LHCN-M2 (cell line): ENCODE measurements around the gene LRRC45. TPM values are rescaled to one million over a fixed set of nuclear protein-coding genes. Genes with fewer than 3 reads are reported as not detected.

Source experiments
- DNase-seq: peaks from one replicate; pipeline ENCODE4 v3.0.0-alpha.2; 2012; ENCODE audit warnings: low read depth
- total RNA-seq: library from RNA; depleted of rRNA; stranded (reverse); fragments of >200 nt; gene quantifications from 2 replicates; pipeline ENCODE4 v1.2.3, GENCODE V29; 2014

Gene LRRC45
- total RNA-seq, 1 experiment from 2014 or later = 26.1 TPM

- no peak for DNase-seq
These were observed 29.1 kb upstream of the LRRC45 start for GRCh38 chr17:81993729-81994592.

DNA sequence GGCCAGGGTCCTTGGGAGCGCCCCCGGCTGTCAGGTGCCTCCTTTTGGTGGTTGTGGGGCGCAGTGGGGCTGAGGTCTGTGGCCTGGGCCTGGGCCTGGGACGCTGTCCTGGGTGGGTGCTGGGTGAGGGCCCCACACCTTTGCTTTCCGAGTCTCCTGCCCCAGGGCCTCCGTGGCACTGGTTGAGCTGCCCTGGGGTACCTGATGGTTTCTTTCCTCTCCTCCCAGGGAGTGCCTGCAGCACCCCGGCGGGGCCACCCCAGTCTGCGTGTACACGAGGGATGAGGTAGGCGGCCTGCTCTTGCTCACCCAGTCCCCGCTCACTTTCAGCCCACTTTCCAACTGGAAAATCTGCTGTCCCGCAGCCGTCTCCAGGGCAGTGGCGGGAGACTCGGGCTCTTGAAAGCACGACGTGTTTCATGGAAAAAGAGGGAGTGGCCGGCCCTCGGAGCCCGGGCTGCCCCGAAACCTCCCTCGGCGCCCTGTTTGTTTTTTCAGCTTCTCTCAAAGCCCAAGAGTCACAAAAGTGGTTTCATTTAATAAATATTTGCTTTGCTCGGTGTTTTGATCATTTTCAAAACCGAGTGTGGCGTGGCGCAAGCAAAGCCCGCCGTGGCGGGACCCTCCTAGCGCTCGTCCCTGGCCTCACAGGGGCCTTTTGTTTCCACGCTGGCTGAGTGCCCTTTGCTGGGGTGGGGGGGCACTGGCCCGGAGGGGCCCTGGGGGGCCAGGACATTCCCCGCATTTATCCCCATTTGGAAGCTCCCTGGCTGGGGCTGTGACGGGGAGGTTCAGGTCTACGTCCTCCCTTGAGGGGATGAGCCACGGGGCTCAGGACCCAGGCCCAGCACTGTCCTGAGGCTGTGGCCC lies 28.3 kb upstream of the LRRC45 start:
- no peak for DNase-seq

GRCh38 chr17:81995463-81996231 lies 27.5 kb upstream of the LRRC45 start:
- no peak for DNase-seq

DNA sequence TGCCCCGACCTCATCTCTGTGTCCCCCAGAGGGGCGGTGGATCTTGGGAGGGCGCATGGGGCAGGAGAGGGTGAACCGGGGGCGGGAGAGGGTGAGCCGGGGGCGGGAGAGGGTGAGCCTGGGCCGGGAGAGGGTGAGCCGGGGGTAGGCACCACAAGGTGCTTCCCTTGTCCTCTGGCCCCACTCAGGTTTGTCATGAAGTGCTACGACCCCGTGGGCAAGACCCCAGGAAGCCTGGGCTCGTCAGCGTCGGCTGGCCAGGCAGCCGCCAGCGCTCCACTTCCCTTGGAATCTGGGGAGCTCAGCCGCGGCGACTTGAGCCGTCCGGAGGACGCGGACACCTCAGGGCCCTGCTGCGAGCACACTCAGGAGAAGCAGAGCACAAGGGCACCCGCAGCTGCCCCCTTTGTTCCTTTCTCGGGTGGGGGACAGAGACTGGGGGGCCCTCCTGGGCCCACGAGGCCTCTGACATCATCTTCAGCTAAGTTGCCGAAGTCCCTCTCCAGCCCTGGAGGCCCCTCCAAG lies 26.8 kb upstream of the LRRC45 start:
- DNase-seq = no peak

DNA sequence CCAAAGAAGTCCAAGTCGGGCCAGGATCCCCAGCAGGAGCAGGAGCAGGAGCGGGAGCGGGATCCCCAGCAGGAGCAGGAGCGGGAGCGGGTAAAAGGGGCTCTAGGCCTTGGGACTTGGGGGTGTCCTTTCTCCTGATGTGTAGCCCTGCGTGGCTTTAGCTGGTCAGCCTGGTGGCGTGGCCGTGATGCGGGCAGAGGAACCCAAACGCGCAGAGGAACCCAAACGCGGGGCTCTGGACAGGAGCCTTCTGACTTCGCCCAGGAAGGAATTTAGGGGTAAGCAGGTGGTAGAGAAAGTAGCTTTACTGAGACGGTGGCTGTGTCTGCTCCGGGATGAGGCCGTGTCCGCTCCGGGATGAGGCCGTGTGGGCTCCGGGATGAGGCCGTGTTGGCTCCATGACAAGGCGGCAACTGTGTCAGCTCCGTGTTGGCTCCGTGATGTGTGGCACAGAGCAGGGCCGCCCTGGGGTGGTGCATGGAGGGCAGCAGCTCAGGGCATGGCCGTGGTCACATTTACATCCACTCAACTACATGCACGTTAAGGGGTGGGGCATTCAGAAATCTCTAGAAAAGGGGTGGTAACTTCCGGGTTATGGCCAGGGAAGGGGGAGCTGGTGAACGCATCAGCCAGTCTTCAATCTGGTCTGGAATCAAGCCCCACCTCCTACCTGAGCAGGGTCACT lies 26.2 kb upstream of the LRRC45 start:
- no peak for DNase-seq

- DNase-seq = no peak
These were observed 24.9 kb upstream of the LRRC45 start for GRCh38 chr17:81998212-81998611.

DNA sequence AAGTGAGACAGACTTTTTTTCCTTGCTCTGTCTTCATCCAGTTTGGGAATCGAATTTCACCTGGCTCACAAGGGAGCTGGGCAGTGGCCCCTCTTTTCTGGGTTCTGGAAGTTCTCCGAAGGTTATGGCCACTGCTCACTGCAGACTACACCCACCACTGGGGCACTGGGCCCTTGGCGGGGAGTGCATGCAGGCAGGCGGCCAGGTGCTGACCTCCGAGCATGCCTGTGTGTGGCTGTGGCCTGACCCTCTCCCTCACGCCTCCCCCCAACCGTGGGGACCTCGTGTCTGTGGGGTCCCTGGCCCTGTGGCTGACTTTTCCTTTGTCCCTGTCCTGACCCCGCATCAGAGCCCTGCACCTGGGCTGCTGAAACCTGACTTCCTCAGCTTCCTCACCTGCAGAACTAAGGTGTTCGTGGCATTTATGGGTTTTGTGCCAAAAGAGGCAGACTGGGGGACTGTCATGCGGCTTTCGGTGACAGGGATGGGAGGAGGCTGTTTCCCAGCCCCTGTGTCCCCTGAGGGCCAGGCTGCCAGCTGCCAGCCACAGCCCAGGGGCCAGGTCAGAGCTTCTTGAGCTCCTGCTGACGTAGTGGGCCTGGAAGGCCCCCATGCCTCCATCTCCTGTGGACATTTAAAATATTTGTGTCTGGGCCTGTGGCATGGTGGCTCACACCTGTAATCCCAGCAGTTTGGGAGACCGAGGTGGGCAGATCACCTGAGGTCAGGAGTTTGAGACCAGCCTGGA lies 24.2 kb upstream of the LRRC45 start:
- no peak for DNase-seq

GRCh38 chr17:81999587-81999975 lies 23.5 kb upstream of the LRRC45 start:
- no peak for DNase-seq

GRCh38 chr17:81999976-82000802 lies 22.9 kb upstream of the LRRC45 start:
- DNase-seq = no peak

- DNase-seq = no peak
These were observed 22.1 kb upstream of the LRRC45 start for GRCh38 chr17:82000803-82001570.

DNA sequence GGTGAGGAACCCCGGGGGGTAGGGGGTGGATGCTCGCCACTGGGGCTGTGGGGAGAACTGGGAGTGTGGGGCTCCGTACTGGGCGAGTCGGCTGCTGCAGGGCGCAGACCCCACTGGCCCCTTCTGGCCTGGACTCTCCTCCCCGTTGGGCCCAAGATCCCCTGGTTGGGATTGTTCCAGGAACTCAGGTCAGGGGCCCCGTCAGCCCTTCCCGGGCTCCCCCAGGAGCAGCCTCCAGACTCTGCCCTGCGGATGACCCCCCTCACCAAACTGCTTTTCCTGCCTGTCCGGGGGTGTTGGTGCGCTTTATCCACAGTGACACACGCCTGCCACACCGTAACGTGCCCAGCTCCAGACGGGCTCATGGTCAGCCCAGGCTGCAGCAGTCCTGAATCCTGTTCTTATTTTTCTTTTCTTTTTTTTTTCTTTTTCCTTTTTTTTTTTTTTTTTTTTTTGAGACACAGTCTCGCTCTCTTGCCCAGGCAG lies 21.5 kb upstream of the LRRC45 start:
- no peak for DNase-seq

GRCh38 chr17:82003411-82004381 lies 19.4 kb upstream of the LRRC45 start:
- DNase-seq = peak; percentile 95

GRCh38 chr17:82004517-82005455 lies 18.3 kb upstream of the LRRC45 start:
- no peak for DNase-seq

DNA sequence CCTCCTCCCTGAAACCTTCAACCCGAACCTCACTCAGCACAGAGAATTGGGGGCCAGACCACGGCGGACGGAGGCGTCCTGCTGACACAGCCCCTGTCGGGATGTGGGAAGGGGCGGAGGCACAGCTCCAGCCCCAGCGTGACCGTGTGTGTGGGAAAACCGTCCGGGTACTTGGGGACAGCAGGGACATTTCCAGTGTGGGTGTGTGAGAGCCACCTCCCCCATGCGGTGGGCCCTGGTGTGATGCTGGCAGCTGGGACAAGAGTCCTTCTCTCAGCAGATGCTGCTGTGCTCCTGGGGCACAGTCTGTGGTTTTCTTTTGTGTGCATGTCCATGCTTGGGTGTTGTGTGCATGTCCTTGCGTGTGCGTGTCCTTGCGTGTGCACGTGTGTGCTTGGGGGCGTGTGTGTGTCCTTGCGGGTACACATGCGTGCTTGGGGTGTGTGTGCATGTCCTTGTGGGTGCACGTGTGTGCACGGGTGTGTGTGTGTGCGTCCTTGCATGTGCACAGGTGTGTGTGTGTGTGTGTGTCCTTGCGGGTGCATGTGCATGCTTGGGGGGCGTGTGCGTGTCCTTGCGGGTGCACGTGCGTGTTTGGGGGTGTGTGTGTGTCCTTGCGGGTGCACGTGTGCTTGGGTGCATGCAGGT lies 17.3 kb upstream of the LRRC45 start:
- no peak for DNase-seq

DNA sequence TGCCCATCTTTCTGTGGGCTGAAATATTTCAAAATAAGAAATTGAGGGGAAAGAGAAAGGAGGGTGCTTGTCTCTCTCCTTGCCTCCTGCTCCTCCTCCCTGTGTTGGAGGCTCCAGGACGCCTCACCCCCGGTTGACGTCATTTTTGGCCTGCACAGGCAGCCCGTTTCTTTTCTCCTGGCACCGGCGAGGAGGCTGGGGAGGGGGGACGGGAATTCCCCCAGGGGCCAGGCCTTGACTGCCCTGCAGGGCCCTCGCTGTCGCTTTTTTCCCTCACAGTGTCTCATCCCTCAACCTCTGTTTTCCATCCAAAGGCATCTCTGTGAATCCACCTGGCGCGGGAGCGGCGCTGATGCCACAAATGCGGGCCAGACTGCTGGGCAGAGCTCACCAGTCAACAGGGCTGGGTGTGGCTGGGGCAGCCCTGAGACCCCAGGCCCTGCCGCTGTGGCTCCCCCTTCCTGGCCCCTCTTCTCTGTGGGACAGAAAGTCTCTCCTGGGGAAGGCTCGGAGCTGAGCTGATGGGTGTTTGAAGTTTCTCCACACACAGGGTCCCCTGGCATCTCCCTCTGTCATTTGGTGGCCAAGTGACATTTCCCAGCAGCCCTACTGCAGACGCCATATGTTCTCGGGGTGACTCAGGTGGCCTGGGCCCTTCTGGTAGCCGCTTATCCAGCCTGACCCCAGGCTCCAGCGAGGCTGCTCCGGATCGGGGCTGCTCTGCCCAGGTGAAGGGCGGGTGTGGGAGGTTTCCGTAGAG lies 16.5 kb upstream of the LRRC45 start:
- DNase-seq = no peak
